ENCODE data around the gene OR1E2.

OR1E2 gene

DNA sequence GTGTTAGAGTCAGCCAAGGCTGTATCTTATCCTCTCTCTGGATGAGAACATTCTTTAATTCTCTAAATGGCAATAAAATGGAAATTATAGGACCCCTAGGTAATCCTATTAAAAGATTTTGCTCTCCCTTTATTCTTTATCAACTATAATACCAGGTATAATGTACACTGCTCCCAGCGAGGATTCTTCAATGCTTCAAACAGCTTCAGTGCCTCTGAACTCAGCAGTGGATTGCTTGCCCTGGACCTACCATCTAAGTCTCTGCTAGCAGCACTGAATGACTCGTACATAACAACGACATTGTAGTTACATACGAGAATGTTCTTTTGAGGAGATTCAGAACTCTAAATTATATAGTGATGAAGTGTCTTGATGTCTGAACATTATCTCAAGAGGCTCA, 43.9 kb downstream of the OR1E2 start:
- Histone ChIP-seq H3K9me3 (ENCODE audit: control insufficient read depth, low read depth, low read length) (peaks cover 8% of the 10 kb centered on the region), H3K27ac (ENCODE audit: low read length) (no peak overlapping the region), H3K9ac (ENCODE audit: low read length) (no peak overlapping the region)

GRCh38 chr17:3385869-3386816, 47.5 kb downstream of the OR1E2 start, which contains the start of gene OR3A2:
OR3A2 (minus strand) TSS chr17:3386308.
- Histone ChIP-seq H3K27me3 (ENCODE audit: control insufficient read depth, insufficient read depth, low read length) (peaks cover 6% of the 10 kb centered on the region), H3K9me3 (ENCODE audit: control insufficient read depth, low read depth, low read length) (no peaks in the 10 kb centered on the region), H3K9ac (ENCODE audit: low read length) (no peak within 1 kb of the TSS), H3K36me3 (ENCODE audit: control insufficient read depth, low read depth, low read length) (no peaks in the 10 kb centered on the region), H3K27ac (ENCODE audit: low read length) (no peak within 1 kb of the TSS), H3K4me3 (ENCODE audit: low read length) (no peak within 1 kb of the TSS), H3K4me1 (ENCODE audit: control insufficient read depth, low read depth, low read length) (no peaks in the 10 kb centered on the region)

More for the DNA sequence above, 43.9 kb downstream of the OR1E2 start:
- no peaks in the 10 kb centered on the region for H3K36me3 ChIP-seq (ENCODE audit: control insufficient read depth, low read depth, low read length)
- no peaks in the 10 kb centered on the region for H3K4me1 ChIP-seq (ENCODE audit: control insufficient read depth, low read depth, low read length)
- H3K27me3 ChIP-seq (ENCODE audit: control insufficient read depth, insufficient read depth, low read length): peaks cover 6% of the 10 kb centered on the region
- H3K4me3 ChIP-seq (ENCODE audit: low read length): no peak overlapping the region

All from iPS-18a (cell line).